ENCODE measurements around the gene TSHZ1.

Gene TSHZ1

GRCh38 chr18:75330308-75330707, 119.7 kb downstream of the TSHZ1 start:
- Histone ChIP-seq H3K36me3 (replicated peaks; ENCODE audit: low read depth, low read length) (peaks cover 10% of the 10 kb centered on the region), H3K4me2 (ENCODE audit: low read length) (no peak overlapping the region), H3K79me2 (ENCODE audit: low read length) (no peaks in the 10 kb centered on the region), H4K20me1 (ENCODE audit: insufficient read depth, low read length) (no peaks in the 10 kb centered on the region), H2AFZ (ENCODE audit: low read depth, low read length) (no peak overlapping the region), H3K27me3 (ENCODE audit: low read depth, low read length) (no peaks in the 10 kb centered on the region), H3K27ac (ENCODE audit: low read length) (no peak overlapping the region), H3K9me3 (ENCODE audit: insufficient read depth, low read length) (peaks cover 31% of the 10 kb centered on the region), H3K9ac (ENCODE audit: low read length) (no peak overlapping the region), H3K4me3 (ENCODE audit: low read length) (no peak overlapping the region), H3K4me1 (ENCODE audit: low read length) (peaks cover 4% of the 10 kb centered on the region)
- TF ChIP-seq EZH2phosphoT487 (IDR thresholded peaks at IDR 0.05; ENCODE audit: low read depth), result no peak
- no peak for TF ChIP-seq CTCF (IDR thresholded peaks at IDR 0.05; ENCODE audit: low read depth, low read length)

- no peaks in the 10 kb centered on the region for H3K36me3 ChIP-seq (replicated peaks; ENCODE audit: low read depth, low read length)
- no peak overlapping the region for H3K9ac ChIP-seq (ENCODE audit: low read length)
- H2AFZ ChIP-seq (ENCODE audit: low read depth, low read length), result no peak overlapping the region
- H4K20me1 ChIP-seq (ENCODE audit: insufficient read depth, low read length), result no peaks in the 10 kb centered on the region
- no peaks in the 10 kb centered on the region for H3K9me3 ChIP-seq (ENCODE audit: insufficient read depth, low read length)
- no peak overlapping the region for H3K4me2 ChIP-seq (ENCODE audit: low read length)
- TF ChIP-seq CTCF (IDR thresholded peaks at IDR 0.05; ENCODE audit: low read depth, low read length) (no peak), EZH2phosphoT487 (IDR thresholded peaks at IDR 0.05; ENCODE audit: low read depth) (no peak)
- no peak overlapping the region for H3K27ac ChIP-seq (ENCODE audit: low read length)
- peaks cover 18% of the 10 kb centered on the region for H3K4me1 ChIP-seq (ENCODE audit: low read length)
- no peak overlapping the region for H3K4me3 ChIP-seq (ENCODE audit: low read length)
- H3K79me2 ChIP-seq (ENCODE audit: low read length), result no peaks in the 10 kb centered on the region
- no peaks in the 10 kb centered on the region for H3K27me3 ChIP-seq (ENCODE audit: low read depth, low read length)
These were observed 124.3 kb downstream of the TSHZ1 start for GRCh38 chr18:75334869-75335268.

GRCh38 chr18:75335511-75335910, 124.9 kb downstream of the TSHZ1 start:
- peaks cover 24% of the 10 kb centered on the region for H3K4me1 ChIP-seq (ENCODE audit: low read length)
- no peaks in the 10 kb centered on the region for H3K27me3 ChIP-seq (ENCODE audit: low read depth, low read length)
- no peak overlapping the region for H2AFZ ChIP-seq (ENCODE audit: low read depth, low read length)
- no peaks in the 10 kb centered on the region for H3K36me3 ChIP-seq (replicated peaks; ENCODE audit: low read depth, low read length)
- H3K4me2 ChIP-seq (ENCODE audit: low read length), result no peak overlapping the region
- no peaks in the 10 kb centered on the region for H3K9me3 ChIP-seq (ENCODE audit: insufficient read depth, low read length)
- no peaks in the 10 kb centered on the region for H4K20me1 ChIP-seq (ENCODE audit: insufficient read depth, low read length)
- no peaks in the 10 kb centered on the region for H3K79me2 ChIP-seq (ENCODE audit: low read length)
- H3K9ac ChIP-seq (ENCODE audit: low read length), result no peak overlapping the region
- TF ChIP-seq CTCF (IDR thresholded peaks at IDR 0.05; ENCODE audit: low read depth, low read length) (no peak), EZH2phosphoT487 (IDR thresholded peaks at IDR 0.05; ENCODE audit: low read depth) (no peak)
- H3K4me3 ChIP-seq (ENCODE audit: low read length), result no peak overlapping the region
- no peak overlapping the region for H3K27ac ChIP-seq (ENCODE audit: low read length)

GRCh38 chr18:75336767-75337166, 126.2 kb downstream of the TSHZ1 start:
- H3K27ac ChIP-seq (ENCODE audit: low read length), result no peak overlapping the region
- no peaks in the 10 kb centered on the region for H3K36me3 ChIP-seq (replicated peaks; ENCODE audit: low read depth, low read length)
- H3K27me3 ChIP-seq (ENCODE audit: low read depth, low read length), result no peaks in the 10 kb centered on the region
- H3K79me2 ChIP-seq (ENCODE audit: low read length), result no peaks in the 10 kb centered on the region
- H3K9ac ChIP-seq (ENCODE audit: low read length), result no peak overlapping the region
- H2AFZ ChIP-seq (ENCODE audit: low read depth, low read length), result no peak overlapping the region
- no peaks in the 10 kb centered on the region for H3K9me3 ChIP-seq (ENCODE audit: insufficient read depth, low read length)
- no peak overlapping the region for H3K4me3 ChIP-seq (ENCODE audit: low read length)
- peaks cover 28% of the 10 kb centered on the region for H3K4me1 ChIP-seq (ENCODE audit: low read length)
- TF ChIP-seq EZH2phosphoT487 (IDR thresholded peaks at IDR 0.05; ENCODE audit: low read depth), result no peak
- no peak for TF ChIP-seq CTCF (IDR thresholded peaks at IDR 0.05; ENCODE audit: low read depth, low read length)
- no peaks in the 10 kb centered on the region for H4K20me1 ChIP-seq (ENCODE audit: insufficient read depth, low read length)
- peak overlapping the region; percentile 29 for H3K4me2 ChIP-seq (ENCODE audit: low read length)

Measured in OCI-LY3 (cell line).